CD14-positive monocyte (primary cell): ENCODE data around the gene DACT2. TPM values are rescaled to one million over a fixed set of nuclear protein-coding genes. Genes with fewer than 3 reads are reported as not detected.

Experiments
- DNase-seq, 3 donors: peaks; one replicate each; pipeline ENCODE4 v3.0.0-alpha.2; 2011 to 2022
- H2AFZ ChIP-seq: 2 replicates; pipeline ENCODE4 v1.6.0; 2012; ENCODE audit warnings: mild to moderate bottlenecking, low read depth, low read length, inconsistent platforms; ENCODE audit not compliant: insufficient read depth, poor library complexity, severe bottlenecking
- H3K27ac ChIP-seq, 2 donors: 1 replicate in 1 of 2; 2 replicates in 1 of 2; pipeline ENCODE4 v1.5.1; 2012 to 2013; ENCODE audit warnings: low read length in 2 of 2, control low read depth in 1 of 2, inconsistent platforms in 1 of 2, low read depth in 1 of 2, mild to moderate bottlenecking in 1 of 2
- H3K27me3 ChIP-seq, 2 donors: one replicate each; pipeline versions ENCODE4 v1.6.0 to v1.6.1; 2011 to 2013; ENCODE audit warnings: low read length in 2 of 2; ENCODE audit not compliant: control insufficient read depth in 2 of 2, insufficient read depth in 2 of 2
- H3K36me3 ChIP-seq, 2 donors: replicated peaks in 1 of 2; 1 replicate in 1 of 2; 2 replicates in 1 of 2; pipeline versions ENCODE4 v1.5.1 to v1.6.1; 2012 to 2013; ENCODE audit warnings: low read length in 2 of 2, control low read depth in 1 of 2, inconsistent platforms in 1 of 2, mild to moderate bottlenecking in 1 of 2; ENCODE audit not compliant: insufficient read depth in 2 of 2, control insufficient read depth in 1 of 2
- H3K4me1 ChIP-seq, 2 donors: 1 replicate in 1 of 2; 2 replicates in 1 of 2; pipeline versions ENCODE4 v1.5.1 to v1.6.1; 2012 to 2013; ENCODE audit warnings: low read length in 2 of 2, control low read depth in 1 of 2, inconsistent platforms in 1 of 2, mild to moderate bottlenecking in 1 of 2, moderate library complexity in 1 of 2; ENCODE audit not compliant: insufficient read depth in 2 of 2, control insufficient read depth in 1 of 2
- H3K4me2 ChIP-seq: replicated peaks from 2 replicates; pipeline ENCODE3; 2012; ENCODE audit warnings: low read length, moderate library complexity, mild to moderate bottlenecking; ENCODE audit not compliant: poor library complexity, severe bottlenecking; ENCODE audit errors: extremely low read depth
- H3K4me3 ChIP-seq, 3 experiments: fragments of 200-600 bp in 1 of 3; sonication (generic) in 1 of 3; replicated peaks in 1 of 3; 1 replicate in 2 of 3; 2 replicates in 1 of 3; pipeline ENCODE4 v1.5.1; 2011 to 2013; ENCODE audit warnings: low read length in 3 of 3, mild to moderate bottlenecking in 3 of 3, control low read depth in 2 of 3, low read depth in 2 of 3, inconsistent platforms in 1 of 3, moderate library complexity in 1 of 3
- H3K79me2 ChIP-seq: 2 replicates; pipeline ENCODE4 v1.6.0; 2012; ENCODE audit warnings: mild to moderate bottlenecking, control low read depth, inconsistent platforms, low read length, moderate library complexity; ENCODE audit not compliant: insufficient read depth
- H3K9ac ChIP-seq: 2 replicates; pipeline ENCODE4 v1.6.0; 2017; ENCODE audit warnings: low read length, mild to moderate bottlenecking; ENCODE audit not compliant: insufficient read depth, poor library complexity, severe bottlenecking
- H3K9me3 ChIP-seq, 2 donors: replicated peaks in 1 of 2; 1 replicate in 1 of 2; 2 replicates in 1 of 2; pipeline versions ENCODE4 v1.5.1 to v1.6.1; 2012 to 2013; ENCODE audit warnings: low read length in 2 of 2, control low read depth in 1 of 2; ENCODE audit not compliant: control insufficient read depth in 1 of 2, insufficient read depth in 1 of 2
- H4K20me1 ChIP-seq: 2 replicates; pipeline ENCODE4 v1.6.0; 2012; ENCODE audit warnings: mild to moderate bottlenecking, low read length, control low read depth, moderate library complexity; ENCODE audit not compliant: insufficient read depth
- H3K27ac Mint-ChIP-seq, 7 donors: one replicate each; pipeline ENCODE4 v1.8.0; 2020; ENCODE audit warnings: mild to moderate bottlenecking in 7 of 7, mixed read lengths in 7 of 7, moderate library complexity in 6 of 7, inconsistent platforms in 2 of 7
- H3K27me3 Mint-ChIP-seq, 3 donors: one replicate each; pipeline ENCODE4 v1.8.0; 2021 to 2022; ENCODE audit warnings: low read depth in 3 of 3, mild to moderate bottlenecking in 3 of 3, mixed read lengths in 3 of 3, moderate library complexity in 3 of 3, inconsistent platforms in 1 of 3
- H3K36me3 Mint-ChIP-seq, 2 donors: one replicate each; pipeline ENCODE4 v1.8.0; 2020; ENCODE audit warnings: mixed read lengths in 2 of 2, inconsistent platforms in 1 of 2, mild to moderate bottlenecking in 1 of 2
- H3K4me1 Mint-ChIP-seq: one replicate; pipeline ENCODE4 v1.8.0; 2020; ENCODE audit warnings: mild to moderate bottlenecking, mixed read lengths
- H3K4me3 Mint-ChIP-seq, 2 donors: one replicate each; pipeline ENCODE4 v1.8.0; 2020; ENCODE audit warnings: mild to moderate bottlenecking in 2 of 2, mixed read lengths in 2 of 2, moderate library complexity in 1 of 2
- H3K9me3 Mint-ChIP-seq, 7 donors: one replicate each; pipeline ENCODE4 v1.8.0; 2020 to 2022; ENCODE audit warnings: mixed read lengths in 7 of 7, mild to moderate bottlenecking in 6 of 7, moderate library complexity in 6 of 7, inconsistent platforms in 2 of 7
- CTCF ChIP-seq: fragments of 200-600 bp; IDR thresholded peaks from one replicate; pipeline ENCODE4 v1.8.0; 2022; ENCODE audit warnings: antibody characterized with exemption, mild to moderate bottlenecking
- WGBS: methylation state at CpG from one replicate; pipeline ENCODE4 v1.1.5; 2013; ENCODE audit warnings: missing lambda C conversion rate; ENCODE audit not compliant: insufficient coverage; 5-methylcytosine and 5-hydroxymethylcytosine counted together
- intact Hi-C, 2 donors: fragments of 100-400 bp; cut with micrococcal nuclease; formaldehyde crosslinking; loops; one replicate each; pipeline versions ENCODE4 v1.15.0 to v1.15.1; 2023
- polyA plus RNA-seq, 3 donors: library from polyadenylated mRNA; depleted of rRNA in 1 of 3; unstranded in 2 of 3; stranded (reverse) in 1 of 3; fragments of 300-500 nt in 2 of 3; fragments of >200 nt in 1 of 3; fragmentation: Illumina TruSeq in 2 of 3; gene quantifications; 1 replicate in 2 of 3; 2 replicates in 1 of 3; pipeline ENCODE4 v1.2.3, GENCODE V29; 2012 to 2021

The DACT2 gene
- polyA plus RNA-seq, 3 donors: not detected

DNA sequence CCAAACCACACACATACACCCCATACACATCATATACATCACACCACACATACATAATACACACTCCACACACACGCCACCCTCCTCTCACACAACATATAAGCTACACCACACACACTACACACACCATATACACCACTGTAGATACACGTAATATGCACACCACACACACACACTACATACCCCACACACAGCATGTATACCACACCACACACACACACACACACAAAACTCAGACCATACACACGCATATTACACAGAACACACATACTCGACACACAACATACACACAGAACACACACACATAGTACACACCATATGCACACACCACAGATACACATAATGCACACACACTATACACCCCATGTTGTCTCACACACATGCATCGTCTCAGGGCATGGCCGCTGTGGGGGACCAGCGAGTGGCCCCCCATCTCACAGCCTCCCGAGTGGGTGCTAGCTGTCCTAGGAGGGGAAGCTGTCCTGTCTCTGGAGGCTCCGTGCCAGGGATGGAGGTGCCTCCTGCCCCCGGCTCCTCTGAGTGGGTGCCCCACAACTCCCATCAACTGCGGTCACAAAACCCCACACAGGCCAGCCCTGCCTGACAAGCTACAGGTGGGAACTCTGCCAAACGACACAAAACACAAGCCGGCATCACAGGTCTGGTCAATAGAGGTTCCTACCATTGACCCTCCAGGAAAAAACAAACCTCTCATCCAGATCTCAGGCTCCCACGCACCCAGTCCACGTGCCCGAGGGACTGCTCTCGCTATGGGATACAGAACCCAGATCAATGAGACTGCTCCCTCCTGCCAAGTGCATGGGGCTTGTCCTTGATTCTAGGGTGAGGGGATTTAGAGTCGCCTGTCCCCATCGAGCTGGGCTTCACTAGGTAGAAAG, 49.1 kb downstream of the DACT2 start:
- 94% methylated on average over 12 of the region's 19 CpGs for WGBS
- no peak overlapping the region for H3K27ac ChIP-seq
- peaks cover 0 to 8% of the 10 kb centered on the region in 2 donors for H3K27me3 ChIP-seq
- no peaks in the 10 kb centered on the region for H3K36me3 ChIP-seq
- H3K9ac ChIP-seq: no peak overlapping the region
- H3K4me3 ChIP-seq: no peak overlapping the region
- intact Hi-C loops: no loop called here
- DNase-seq: no peak
- H2AFZ ChIP-seq: no peak overlapping the region
- H3K4me1 Mint-ChIP-seq: no peaks in the 10 kb centered on the region
- H3K79me2 ChIP-seq: no peaks in the 10 kb centered on the region
- no peak overlapping the region for H3K27ac Mint-ChIP-seq
- no peaks in the 10 kb centered on the region for H3K9me3 ChIP-seq
- H3K4me1 ChIP-seq: no peaks in the 10 kb centered on the region
- no peak overlapping the region for H3K4me3 Mint-ChIP-seq
- peaks cover 0 to 5% (median 0%) of the 10 kb centered on the region in 7 donors for H3K9me3 Mint-ChIP-seq
- H4K20me1 ChIP-seq: no peaks in the 10 kb centered on the region
- H3K27me3 Mint-ChIP-seq: peaks cover 5 to 9% (median 7%) of the 10 kb centered on the region in 3 donors
- no peak overlapping the region for H3K4me2 ChIP-seq
- no peaks in the 10 kb centered on the region for H3K36me3 Mint-ChIP-seq
- TF ChIP-seq CTCF: no peak

DNA sequence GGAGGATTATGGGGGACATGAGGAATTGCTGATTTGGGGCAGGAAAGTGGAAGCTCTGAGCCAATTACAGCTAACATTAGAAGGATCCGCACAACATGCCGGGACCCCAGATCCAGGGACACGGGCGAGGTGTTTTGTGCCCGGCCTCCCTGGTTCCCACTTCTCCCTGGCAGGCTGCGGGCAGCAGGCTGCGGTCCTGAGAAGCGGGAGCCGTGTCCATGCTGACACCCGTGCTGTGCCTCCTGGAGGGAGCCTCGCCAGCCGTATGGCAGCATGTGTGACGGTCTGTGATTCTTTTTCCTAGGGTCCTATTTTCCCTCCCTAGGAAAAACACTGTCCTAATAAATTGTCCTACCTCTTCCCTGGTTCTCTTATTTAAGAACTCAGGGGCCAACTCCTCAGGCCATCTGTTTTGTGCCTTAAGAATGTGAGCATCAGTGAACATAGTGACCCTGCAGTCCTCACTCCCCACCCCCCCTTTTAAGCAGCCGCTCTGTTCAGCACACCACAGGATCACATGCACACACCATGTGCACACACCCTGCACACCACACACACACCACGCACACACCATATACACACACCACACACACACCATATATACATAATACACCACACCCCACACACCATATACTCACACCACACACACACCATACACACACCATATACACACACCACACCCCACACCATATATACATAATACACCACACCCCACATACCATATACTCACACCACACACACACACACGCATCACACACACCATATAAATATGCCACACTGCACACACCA, 49.9 kb downstream of the DACT2 start:
- intact Hi-C loops: no loop called here
- Histone ChIP-seq H3K4me2 (no peak overlapping the region), H4K20me1 (no peaks in the 10 kb centered on the region), H3K79me2 (no peaks in the 10 kb centered on the region), H3K4me1 (no peaks in the 10 kb centered on the region), H3K36me3 (no peaks in the 10 kb centered on the region), H3K9me3 (no peaks in the 10 kb centered on the region), H2AFZ (no peak overlapping the region), H3K27ac (no peak overlapping the region), H3K27me3 (peaks cover 0 to 8% of the 10 kb centered on the region in 2 donors), H3K4me3 (no peak overlapping the region), H3K9ac (no peak overlapping the region)
- TF ChIP-seq CTCF: no peak
- Mint-ChIP-seq H3K27me3 (peaks cover 1 to 8% (median 7%) of the 10 kb centered on the region in 3 donors), H3K9me3 (peaks cover 0 to 2% (median 0%) of the 10 kb centered on the region in 7 donors), H3K36me3 (no peaks in the 10 kb centered on the region), H3K4me3 (no peak overlapping the region), H3K4me1 (no peaks in the 10 kb centered on the region), H3K27ac (no peak overlapping the region)
- 93% methylated on average over 15 of the region's 16 CpGs for WGBS
- no peak for DNase-seq
